GM19452 (cell line): ENCODE measurements around the gene ZBTB46.
A peak's percentile ranks its signal among the peaks of the same experiment; 100 is the strongest.
"Not testable (repeated sequence)": the region's sequence is repeated elsewhere in the genome, so short reads cannot be mapped to it uniquely, and the experiment has no call there.

Experiments used
- ATAC-seq: cut with Tn5 transposase; IDR thresholded peaks from one replicate; pipeline ENCODE4 v1.9.1; 2021; ENCODE audit not compliant: unreplicated experiment

Gene ZBTB46, protein sequence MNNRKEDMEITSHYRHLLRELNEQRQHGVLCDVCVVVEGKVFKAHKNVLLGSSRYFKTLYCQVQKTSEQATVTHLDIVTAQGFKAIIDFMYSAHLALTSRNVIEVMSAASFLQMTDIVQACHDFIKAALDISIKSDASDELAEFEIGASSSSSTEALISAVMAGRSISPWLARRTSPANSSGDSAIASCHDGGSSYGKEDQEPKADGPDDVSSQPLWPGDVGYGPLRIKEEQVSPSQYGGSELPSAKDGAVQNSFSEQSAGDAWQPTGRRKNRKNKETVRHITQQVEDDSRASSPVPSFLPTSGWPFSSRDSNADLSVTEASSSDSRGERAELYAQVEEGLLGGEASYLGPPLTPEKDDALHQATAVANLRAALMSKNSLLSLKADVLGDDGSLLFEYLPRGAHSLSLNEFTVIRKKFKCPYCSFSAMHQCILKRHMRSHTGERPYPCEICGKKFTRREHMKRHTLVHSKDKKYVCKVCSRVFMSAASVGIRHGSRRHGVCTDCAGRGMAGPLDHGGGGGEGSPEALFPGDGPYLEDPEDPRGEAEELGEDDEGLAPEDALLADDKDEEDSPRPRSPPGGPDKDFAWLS

DNA sequence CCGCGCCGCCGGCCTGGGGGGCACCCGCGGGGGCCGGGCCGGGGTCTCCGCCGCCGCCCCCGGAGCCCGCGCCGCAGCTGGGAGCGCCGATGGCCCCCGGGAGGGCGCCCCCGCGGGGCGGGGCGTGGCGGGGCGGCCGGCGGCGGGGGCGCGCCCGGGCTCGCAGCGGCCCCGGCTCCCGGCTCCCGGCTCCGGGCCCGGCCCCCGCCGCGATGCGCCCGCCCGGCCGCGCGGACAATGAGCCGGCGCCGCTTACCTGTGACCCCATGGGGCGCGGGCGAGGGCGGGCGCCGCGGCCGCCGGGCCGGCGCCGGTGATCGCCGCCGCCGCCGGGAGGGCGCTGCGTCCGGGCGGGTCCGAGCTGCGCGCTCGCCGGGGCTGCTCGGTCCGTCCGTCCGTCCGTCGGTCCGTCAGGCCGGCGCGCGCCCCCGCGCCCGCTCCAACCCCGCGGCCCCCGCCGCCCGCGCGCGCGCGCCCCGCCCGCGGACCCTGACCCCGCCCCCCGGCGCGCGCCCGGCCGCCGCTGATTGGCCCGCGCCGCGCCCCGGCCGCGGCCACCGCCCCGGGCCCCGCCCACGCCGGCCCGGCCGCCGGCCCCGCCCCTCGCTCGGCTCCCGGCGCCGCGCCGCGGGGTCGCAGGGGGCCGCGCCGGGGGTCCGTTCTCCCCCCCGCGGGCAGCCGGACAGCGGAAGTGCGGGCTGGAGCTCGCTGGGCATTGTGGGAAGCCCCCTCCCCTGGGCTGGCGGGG is at the start of gene ZBTB46:
TSS of gene ZBTB46 (minus strand) at position 424 of the 748 bp plus-strand sequence. CDS start 40,507 bp downstream, outside the sequence.
- ATAC-seq = no peak

DNA sequence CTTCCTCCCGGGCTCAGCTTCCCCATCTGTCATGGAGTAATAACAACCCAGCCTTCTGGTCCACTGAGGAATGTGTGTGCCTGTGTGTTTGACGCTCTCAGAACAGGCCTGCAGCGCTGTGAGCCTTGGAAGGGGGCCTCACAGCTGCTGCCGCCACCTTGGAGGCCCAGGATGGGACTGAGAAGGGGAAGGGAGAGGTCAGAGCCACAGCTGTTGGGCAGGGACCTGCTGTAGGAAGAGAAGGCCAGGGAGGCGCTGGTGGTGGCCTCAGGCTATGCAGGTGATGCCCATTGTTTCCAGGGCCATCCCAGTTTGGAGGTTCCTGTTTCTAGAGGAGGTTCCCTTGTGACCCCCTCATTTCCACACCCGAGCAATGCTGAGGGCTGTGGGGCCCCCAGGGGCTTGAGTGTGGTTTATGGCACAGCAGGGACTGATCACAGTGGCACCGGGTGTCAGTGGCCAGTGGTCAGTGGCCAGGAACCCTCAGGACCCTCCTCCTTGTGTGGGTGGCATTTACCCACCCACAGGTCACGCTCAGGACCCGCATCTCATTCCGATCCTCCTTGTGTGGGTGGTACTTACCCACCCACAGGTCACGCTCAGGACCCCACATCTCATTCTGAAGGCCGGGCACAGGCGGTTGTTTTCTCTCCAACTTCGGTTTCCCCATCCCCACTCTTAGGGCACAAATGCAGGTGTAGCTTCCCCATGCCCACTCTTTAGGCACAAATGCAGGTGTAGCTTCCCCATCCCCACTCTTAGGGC is 48.0 kb upstream of the ZBTB46 start:
- no peak for ATAC-seq

DNA sequence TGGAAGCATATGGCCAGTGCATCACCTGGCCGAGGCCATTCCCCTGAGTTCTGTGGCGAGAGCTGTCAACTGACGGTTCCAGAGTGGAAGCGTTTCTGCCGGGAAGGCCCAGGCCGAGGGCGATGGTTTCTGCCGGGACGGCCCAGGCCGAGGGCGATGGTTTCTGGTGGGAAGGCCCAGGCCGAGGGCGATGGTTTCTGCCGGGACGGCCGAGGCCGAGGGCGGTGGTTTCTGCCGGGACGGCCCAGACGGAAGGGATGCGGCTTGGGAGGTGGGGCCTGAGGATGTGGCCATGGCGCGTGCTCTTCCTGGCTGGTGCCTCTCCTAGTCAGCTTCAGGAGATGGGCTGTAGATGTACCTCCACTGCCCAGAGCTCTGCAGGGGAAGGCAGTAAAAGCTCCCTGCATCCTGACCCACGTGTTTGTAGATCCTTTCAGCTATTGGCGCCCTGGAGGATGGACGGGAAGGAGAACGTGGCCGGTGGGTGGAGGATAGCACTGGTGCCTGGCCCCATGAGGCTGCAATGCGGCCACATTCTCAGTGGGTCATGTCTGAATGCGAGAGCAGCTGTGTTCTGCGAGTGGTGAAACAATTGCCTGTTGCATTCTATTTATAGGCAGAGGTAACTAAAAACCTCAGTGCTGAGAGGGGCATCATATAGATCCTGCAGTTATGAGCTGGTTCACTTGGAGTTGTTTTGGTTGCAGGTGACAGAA is 46.8 kb upstream of the ZBTB46 start:
- ATAC-seq = no peak

DNA sequence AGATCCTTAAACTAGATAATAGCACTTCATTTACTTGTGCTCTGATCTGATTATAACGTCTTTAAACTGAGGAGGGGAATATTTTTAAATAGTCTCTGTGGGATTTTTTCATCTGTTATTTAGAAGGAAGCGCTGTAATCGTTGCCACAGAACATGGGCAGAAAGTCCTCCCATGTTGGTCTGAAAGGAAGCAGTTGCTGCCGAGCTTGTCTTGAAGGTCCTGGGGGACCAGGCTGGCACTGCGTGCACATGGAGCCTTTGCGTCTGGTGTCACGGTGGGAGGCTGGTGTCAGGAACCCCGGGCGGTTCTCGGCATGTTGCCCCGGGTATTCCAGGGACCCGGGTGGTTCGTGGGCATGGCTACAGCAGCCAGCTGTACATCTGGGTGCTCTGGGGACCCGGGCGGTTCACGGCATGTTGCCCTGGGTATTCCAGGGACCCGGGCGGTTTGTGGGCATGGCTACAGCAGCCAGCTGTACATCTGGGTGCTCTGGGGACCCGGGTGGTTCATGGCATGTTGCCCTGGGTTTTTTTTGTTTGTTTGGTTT is 45.5 kb upstream of the ZBTB46 start:
- no peak for ATAC-seq

DNA sequence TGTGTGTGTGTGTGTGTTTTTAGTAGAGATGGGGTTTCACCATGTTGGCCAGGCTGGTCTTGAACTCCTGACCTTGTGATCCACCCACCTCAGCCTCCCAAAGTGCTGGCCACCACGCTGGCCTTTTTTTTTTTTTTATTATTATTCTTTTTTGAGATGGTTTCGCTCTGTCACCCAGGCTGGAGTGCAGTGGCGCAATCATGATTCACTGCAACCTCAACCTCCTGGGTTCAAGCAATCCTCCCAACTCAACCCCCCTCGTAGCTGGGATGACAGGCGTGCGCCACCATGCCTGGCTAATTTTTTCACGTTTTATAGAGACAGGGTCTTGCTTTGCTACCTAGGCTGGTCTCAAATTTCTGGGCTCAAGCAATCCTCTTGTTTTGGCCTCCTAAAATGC is 43.2 kb upstream of the ZBTB46 start:
- ATAC-seq = not testable (repeated sequence)

DNA sequence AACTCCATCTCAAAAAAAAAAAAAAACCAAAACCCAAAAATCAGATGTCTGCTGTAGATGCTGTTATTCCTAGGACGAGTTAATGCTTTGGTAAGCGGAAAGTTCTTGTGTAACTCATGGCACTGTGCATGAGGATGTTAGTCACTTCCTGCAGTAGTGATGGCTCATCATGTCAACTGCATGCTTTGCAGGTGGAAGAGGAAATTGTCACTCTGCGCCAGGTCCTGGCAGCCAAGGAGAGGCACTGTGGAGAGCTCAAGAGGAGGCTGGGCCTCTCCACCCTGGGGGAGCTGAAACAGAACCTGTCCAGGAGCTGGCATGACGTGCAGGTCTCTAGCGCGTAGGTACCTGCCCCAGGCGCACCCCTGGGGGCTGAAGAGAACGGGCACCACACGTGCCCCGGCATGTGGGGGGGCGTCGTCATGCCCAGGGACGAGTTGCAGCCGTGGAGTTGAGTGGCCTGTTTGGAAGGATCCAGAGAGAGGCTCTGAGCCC is 42.5 kb upstream of the ZBTB46 start:
- ATAC-seq = no peak

DNA sequence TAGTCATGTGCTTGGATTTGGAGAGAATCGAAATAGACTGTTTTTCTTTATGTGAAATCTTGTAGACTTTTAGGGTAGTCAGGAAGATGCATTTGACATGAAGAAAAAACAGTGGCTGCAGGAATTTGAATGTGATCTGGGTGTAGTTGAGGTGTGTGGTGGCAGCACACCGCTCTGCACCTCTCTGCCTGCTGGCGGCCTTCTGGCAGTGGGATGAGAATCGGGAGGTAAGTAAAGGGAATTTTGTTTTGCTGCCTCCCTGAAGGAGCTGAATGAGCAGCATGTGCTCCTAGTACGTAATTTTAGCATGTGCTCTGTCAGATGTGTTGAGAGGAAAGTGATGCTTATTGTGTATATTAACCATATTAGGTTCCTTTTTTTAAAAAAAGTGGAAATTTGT is 37.2 kb upstream of the ZBTB46 start:
- ATAC-seq = no peak

DNA sequence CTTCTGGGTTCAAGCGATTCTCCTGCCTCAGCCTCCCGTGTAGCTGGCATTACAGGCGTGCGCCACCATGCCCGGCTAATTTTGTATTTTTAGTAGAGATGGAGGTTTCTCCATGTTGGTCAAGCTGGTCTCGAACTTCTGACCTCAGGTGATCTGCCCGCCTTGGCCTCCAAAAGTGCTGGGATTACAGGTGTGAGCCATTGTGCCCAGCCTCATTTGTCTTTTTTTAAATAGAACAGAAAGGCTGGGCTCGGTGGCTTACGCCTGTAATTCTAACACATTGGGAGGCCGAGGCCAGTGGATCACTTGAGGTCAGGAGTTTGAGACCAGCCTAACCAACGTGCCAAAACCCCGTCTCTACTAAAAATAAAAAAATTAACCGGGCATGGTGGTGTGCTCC is 36.0 kb upstream of the ZBTB46 start:
- ATAC-seq = not testable (repeated sequence)

DNA sequence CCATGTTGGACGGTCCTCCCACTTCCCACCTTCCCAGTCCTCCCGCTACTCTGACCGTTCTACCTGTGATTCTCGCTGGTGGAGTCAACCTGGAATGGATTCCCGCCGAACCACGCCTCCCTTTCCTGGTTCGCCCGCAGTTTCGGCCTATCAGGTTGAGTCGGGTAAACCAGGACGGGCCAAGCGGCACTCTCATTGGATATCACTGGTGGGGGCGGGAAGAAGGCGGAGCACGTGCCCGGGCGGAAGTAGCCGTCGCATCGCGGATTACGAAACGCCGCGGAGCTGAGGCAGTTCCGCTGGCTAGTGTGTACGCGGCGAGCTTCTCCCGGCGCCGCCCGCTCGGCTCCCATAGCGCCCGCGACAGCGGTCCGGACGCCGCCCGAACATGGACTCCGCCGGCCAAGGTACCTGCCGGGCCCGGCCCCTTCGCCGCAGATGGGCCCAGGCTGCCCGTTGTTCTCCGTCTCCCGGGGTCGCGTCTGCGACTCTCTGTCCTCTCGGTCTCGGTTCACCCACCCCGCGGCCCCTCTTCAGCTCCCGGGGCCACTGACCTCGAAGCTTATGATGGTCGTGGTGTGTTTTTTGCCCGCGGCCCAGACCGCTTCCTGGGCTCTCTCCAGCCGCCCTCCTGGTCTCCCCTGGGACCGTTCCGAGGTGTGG is 34.0 kb upstream of the ZBTB46 start, which contains the start of gene TPD52L2:
TSS of gene TPD52L2 (plus strand) at position 293 of the 663 bp plus-strand sequence. CDS start at position 389, 96 bp downstream.
- ATAC-seq = peak; percentile 67

DNA sequence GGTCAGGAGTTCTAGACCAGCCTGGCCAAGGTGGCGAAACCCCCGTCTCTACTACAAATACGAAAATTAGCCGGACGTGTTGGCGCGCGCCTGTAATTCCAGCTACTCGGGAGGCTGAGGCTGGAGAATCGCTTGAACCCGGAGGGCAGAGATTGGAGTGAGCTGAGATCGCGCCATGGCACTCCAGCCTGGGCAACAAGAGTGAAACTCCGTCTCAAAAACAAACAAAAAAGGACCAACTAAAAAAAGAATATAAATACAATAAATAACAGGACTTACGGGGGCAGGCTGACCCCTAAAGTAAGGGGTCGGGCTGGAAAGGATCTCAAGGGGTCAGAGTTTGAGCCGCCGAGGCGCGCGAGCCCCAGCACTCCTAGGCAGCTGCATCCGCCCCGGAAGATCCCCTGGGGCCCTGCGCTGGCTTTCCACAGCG is 33.5 kb upstream of the ZBTB46 start:
- no peak for ATAC-seq

DNA sequence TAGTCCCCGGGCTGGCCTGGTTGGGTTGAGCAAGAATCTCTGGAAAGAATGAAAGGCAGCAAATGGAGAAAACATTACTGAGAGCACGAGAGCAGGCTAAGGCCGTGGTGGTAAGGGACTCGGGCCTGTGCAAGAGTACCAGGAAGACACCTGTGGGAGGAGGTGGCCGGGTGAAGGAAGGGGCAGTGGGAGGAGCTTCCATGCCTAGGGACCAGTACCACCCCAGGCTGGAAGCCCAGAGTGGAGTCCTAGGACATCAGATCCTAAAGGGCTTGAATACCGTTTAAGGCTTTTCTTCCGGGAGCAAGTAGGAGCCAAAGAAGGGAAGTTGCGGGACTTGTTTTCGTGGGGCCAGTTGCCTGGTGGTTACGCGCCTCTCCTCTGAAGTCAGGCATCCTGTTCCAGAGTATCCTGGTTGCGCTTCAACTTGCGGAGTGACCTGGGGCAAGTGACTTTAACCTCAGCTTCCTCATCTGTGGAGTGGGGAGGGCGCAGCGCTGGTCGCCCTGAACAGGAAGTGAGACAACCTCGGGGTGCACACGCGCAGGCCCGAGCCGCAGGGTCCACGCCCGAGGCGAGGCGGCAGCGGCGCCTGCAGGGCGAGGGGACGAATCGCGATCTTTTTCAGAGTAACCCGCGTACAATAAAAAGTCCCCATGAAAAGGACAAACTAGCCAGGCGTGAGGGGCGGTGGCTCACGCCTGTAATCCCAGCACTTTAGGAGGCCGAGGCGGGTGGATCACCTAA is 32.9 kb upstream of the ZBTB46 start:
- ATAC-seq = peak; percentile 58

DNA sequence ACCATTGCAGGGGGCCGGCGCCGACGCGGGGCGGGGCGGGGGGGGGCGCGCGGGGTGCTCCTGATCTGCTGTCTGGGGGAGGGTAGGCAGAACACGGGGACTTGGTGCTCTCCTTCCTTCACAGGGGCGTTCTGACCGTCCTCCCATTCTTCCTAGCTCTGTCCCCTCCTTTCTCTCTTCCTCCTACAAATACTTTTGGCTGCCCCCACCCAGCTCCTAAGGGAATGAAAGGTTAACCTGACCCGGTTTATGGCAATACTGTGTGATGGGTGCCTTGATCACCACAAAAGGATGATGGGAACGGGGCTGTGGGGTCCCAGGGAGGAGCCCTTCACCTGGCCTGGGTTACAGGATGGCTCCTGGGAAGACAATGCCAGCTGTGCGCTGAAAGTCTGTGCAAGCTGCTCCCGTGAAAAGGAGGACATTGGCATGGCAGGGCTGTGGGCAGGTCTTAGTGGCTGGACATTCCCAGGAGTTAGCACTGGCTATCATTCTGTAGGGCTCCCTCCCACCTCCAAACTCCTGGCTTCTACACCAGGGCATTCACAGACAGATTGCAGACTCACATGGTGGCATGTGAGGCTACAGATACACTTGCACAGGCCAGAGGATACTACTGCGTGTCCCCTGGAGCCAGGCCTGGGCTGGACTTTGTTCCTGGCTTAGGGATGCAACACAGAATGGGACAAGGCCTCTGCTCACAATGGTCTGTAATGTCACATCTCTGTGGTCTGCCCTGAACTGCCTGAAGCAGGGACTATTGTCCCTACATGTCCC is 32.1 kb upstream of the ZBTB46 start:
- ATAC-seq = no peak

DNA sequence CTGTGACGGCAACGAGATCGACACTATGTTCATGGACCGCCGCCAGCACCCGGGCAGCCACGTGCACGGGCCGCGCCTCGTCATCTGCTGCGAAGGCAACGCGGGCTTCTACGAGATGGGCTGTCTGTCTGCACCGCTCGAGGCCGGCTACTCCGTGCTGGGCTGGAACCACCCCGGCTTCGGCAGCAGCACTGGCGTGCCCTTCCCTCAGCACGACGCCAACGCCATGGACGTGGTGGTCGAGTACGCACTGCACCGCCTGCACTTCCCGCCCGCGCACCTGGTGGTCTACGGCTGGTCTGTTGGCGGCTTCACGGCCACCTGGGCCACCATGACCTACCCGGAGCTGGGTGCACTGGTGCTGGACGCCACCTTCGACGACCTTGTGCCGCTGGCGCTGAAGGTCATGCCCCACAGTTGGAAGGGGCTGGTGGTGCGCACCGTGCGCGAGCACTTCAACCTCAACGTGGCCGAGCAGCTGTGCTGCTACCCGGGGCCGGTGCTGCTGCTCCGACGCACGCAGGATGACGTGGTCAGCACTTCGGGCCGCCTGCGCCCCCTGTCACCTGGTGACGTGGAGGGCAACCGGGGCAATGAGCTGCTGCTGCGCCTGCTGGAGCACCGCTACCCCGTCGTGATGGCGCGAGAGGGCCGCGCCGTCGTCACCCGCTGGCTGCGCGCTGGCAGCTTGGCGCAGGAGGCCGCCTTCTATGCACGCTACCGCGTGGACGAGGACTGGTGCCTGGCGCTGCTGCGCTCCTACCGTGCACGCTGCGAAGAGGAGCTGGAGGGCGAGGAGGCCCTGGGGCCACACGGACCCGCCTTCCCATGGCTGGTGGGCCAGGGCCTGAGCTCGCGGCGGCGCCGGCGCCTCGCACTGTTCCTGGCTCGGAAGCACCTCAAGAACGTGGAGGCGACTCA is 31.2 kb upstream of the ZBTB46 start:
- no peak for ATAC-seq

DNA sequence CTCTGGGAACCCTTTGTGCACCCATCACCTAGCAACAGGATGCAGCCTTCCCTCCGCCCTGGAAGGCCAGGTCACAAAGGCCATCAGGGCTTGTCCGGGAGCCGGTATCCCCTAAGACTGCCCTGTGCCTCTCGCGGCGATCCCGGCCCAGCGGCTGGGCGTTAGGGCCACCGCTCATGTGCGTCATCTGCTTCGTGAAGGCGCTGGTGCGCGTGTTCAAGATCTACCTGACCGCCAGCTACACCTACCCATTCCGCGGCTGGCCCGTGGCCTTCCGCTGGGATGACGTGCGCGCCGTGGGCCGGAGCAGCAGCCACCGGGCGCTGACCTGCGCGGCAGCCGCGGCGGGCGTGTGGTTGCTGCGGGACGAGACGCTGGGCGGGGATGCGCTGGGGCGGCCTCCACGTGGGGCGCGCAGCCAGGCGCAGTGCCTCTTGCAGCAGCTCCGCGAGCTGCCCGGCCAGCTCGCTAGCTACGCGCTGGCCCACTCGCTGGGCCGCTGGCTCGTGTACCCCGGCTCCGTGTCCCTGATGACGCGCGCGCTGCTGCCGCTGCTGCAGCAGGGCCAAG is 30.4 kb upstream of the ZBTB46 start, which contains the start of gene ABHD16B:
TSS of gene ABHD16B (plus strand) at position 134 of the 570 bp plus-strand sequence. CDS start at position 177, 43 bp downstream.
- ATAC-seq = no peak

DNA sequence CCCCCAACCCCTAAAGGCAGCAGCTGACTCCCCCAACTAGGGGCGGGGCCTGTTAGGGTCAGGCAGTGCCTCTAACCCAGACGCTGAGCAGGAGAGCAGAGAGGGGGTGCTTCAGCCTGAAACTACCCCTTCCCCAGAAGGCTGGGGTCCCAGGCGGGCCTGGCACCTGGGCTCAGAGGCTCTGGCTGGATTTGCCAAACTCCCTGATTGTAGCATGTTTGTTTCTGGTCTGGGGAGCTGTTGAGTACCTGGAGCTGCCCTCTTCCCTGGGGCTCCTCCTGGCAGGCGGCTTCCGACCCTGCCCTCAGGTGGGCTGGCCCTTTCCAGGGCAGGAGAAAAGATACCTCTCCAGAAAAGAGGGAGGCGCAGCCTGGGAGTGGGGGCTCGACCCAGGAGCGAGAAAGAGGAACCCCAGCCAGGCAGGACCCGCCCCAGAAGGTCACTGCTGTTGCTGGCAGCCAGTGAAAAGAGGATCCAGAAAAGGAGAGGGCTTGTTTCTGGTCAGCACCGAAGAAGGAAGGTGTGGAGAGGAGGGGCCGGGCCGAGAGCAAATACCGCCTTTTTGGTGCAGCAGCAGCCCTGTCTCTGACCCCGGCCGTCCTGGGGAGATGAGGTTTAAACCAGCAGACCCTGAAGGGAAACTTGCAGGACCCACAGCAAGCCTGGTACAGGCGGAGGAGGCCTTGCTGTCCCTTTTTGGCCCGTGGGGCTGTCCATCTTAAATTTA is 29.4 kb upstream of the ZBTB46 start:
- ATAC-seq = no peak
